GM06990 (cell line): ENCODE measurements around the gene ATG7.

Experiments used
- DNase-seq: peaks from one replicate; pipeline ENCODE4 v3.0.0-alpha.2; 2011; ENCODE audit not compliant: insufficient read length; ENCODE audit errors: extremely low read depth
- H3K27me3 ChIP-seq: replicated peaks from 2 replicates; pipeline ENCODE4 v1.6.0; 2011; ENCODE audit warnings: low read length; ENCODE audit not compliant: control insufficient read depth, insufficient read depth
- H3K36me3 ChIP-seq: 2 replicates; pipeline ENCODE4 v1.5.1; 2011; ENCODE audit warnings: low read length; ENCODE audit not compliant: control insufficient read depth, insufficient read depth
- H3K4me3 ChIP-seq: replicated peaks from 2 replicates; pipeline ENCODE4 v1.5.1; 2011; ENCODE audit warnings: low read depth, mild to moderate bottlenecking, control low read depth, low read length
- TF ChIP-seq, protein P1 (sequence below): IDR thresholded peaks from 2 replicates; pipeline ENCODE4 v1.5.1; 2011; ENCODE audit warnings: low read length, control low read depth, mild to moderate bottlenecking, inconsistent platforms; ENCODE audit not compliant: insufficient read depth, poor library complexity, severe bottlenecking

Gene ATG7

DNA sequence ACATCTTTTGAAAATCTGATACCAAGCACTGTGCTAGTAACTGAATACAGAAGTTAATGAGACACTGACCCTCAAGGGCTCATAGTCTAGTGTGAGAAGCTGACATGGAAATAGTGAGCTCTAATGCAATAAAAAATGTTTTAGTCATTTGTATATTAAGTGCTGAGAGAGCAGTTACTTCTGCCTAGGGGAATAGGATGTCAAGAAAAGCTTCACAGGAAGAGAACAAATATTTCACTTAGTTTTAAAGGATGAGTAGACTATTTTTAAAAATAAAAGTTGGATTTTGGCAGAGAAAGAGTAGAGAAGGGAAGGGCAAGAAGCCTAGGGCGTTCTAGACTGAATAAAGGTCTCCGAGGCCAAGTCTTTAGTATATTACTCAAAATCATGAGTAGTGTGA lies 158.4 kb downstream of the ATG7 start:
- no peak for DNase-seq
- peaks cover 2% of the 10 kb centered on the region; the same call in 1 of the 2 replicates for H3K36me3 ChIP-seq
- TF ChIP-seq, protein P1, sequence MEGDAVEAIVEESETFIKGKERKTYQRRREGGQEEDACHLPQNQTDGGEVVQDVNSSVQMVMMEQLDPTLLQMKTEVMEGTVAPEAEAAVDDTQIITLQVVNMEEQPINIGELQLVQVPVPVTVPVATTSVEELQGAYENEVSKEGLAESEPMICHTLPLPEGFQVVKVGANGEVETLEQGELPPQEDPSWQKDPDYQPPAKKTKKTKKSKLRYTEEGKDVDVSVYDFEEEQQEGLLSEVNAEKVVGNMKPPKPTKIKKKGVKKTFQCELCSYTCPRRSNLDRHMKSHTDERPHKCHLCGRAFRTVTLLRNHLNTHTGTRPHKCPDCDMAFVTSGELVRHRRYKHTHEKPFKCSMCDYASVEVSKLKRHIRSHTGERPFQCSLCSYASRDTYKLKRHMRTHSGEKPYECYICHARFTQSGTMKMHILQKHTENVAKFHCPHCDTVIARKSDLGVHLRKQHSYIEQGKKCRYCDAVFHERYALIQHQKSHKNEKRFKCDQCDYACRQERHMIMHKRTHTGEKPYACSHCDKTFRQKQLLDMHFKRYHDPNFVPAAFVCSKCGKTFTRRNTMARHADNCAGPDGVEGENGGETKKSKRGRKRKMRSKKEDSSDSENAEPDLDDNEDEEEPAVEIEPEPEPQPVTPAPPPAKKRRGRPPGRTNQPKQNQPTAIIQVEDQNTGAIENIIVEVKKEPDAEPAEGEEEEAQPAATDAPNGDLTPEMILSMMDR = no peak
- H3K4me3 ChIP-seq = no peak overlapping the region
- no peaks in the 10 kb centered on the region for H3K27me3 ChIP-seq

DNA sequence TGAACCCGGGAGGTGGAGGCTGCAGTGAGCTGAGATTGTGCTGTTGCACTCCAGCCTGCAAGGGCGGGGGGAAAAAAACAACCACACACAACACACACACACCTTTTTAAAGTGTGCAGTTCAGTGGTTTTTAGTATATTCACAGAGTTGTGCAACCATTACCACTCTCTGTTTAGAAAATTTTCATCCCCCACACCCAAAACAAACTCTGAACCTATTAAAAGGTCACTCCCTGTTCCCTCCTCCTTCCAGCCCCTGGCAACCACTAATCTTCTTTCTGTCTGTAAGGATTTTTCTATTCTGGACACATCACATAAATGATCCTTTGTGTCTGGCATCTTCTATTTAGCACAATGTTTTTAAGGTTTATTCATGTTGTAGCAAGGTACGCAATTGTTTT lies 159.1 kb downstream of the ATG7 start:
- no peak overlapping the region for H3K4me3 ChIP-seq
- DNase-seq = no peak
- TF ChIP-seq, protein P1 = no peak
- H3K27me3 ChIP-seq = no peaks in the 10 kb centered on the region
- H3K36me3 ChIP-seq = peaks cover 2% of the 10 kb centered on the region; the same call in 1 of the 2 replicates

DNA sequence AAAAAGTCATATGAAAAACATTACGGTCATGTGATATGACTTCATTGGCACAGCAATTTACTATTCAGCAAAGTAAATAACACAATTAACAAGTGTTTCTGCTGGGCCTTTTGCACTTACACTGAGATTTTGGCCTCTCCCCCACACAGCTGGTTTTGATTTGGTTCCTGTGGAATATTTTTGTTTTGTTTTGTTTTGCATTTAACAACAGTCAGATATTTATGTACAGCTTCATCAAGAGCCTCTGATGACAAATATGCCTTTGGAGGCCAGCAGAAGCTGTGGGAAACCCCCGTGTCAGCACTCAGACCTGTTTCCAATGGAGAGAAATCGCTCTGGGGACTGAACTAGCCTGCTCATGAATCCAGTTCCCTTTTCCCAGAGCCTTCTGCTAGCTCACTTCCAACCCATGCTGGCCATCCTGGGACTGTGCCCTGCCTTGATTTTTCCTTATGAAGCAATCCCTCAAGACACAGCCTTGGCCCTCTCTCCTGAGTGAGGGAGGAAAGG lies 161.9 kb downstream of the ATG7 start:
- Histone ChIP-seq H3K36me3 (peaks cover 2% of the 10 kb centered on the region; the same call in 1 of the 2 replicates), H3K27me3 (no peaks in the 10 kb centered on the region), H3K4me3 (no peak overlapping the region)
- TF ChIP-seq, protein P1 = no peak
- no peak for DNase-seq

GRCh38 chr3:11434563-11435096 lies 162.4 kb downstream of the ATG7 start:
- TF ChIP-seq, protein P1 = no peak
- no peak for DNase-seq
- Histone ChIP-seq H3K27me3 (no peaks in the 10 kb centered on the region), H3K36me3 (peaks cover 2% of the 10 kb centered on the region; the same call in 1 of the 2 replicates), H3K4me3 (no peak overlapping the region)

- TF ChIP-seq, protein P1 = no peak
- Histone ChIP-seq H3K27me3 (no peaks in the 10 kb centered on the region), H3K36me3 (peaks cover 2% of the 10 kb centered on the region; the same call in 1 of the 2 replicates), H3K4me3 (no peak overlapping the region)
- DNase-seq = no peak
Observed at GRCh38 chr3:11435440-11436165, 163.4 kb downstream of the ATG7 start.
